ENCODE results near the gene BRCC3. TPM values are rescaled to one million over a fixed set of nuclear protein-coding genes. Genes with fewer than 3 reads are reported as not detected.

The BRCC3 gene
- total and polyA plus RNA-seq, 10 of the 15 experiments (the other 5 are each of a cell fraction or from before 2014, with no cell fraction given) = 15.5 to 57.5 (median 35.6) TPM

DNA sequence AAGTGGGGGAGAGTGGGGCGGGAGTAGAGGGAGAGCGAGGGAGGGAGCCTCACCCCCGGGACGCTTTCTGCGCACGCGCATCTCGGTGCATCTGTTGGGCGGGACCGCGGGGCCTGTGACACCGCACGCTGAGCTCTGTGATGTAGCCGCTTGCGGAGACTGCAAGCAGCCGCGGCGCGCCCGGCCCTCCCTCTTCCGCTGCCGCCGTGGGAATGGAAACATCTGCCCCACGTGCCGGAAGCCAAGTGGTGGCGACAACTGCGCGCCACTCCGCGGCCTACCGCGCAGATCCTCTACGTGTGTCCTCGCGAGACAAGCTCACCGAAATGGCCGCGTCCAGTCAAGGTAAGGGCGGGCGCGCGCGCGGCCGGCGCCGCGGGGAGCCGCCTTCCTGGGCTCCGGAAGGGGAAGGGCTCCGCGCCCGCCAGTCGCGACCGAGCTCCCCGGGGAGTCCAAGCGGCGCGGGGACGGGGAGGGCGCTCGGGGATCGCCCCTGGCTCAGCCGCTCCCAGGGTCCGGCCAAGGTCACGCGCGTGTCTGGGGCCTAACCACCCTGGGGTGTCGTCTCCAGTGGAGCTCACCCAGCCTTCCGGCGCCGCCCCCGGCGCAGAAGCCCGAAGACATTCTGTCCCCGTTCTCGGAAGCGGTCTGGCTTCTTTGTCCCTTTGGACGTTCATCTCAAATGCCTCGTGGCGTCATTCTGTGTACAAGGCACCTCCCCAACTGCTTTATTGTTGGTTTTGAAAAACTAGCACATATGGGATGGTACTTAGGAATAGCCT, 44.4 kb upstream of the BRCC3 start, which contains the start of gene FUNDC2 (continued):
- no peak for TF ChIP-seq EP300 (IDR thresholded peaks at IDR 0.05; ENCODE audit: borderline replicate concordance in 1 of 2, control insufficient read depth in 1 of 2, low read depth in 2 of 2, low read length in 2 of 2)

DNA sequence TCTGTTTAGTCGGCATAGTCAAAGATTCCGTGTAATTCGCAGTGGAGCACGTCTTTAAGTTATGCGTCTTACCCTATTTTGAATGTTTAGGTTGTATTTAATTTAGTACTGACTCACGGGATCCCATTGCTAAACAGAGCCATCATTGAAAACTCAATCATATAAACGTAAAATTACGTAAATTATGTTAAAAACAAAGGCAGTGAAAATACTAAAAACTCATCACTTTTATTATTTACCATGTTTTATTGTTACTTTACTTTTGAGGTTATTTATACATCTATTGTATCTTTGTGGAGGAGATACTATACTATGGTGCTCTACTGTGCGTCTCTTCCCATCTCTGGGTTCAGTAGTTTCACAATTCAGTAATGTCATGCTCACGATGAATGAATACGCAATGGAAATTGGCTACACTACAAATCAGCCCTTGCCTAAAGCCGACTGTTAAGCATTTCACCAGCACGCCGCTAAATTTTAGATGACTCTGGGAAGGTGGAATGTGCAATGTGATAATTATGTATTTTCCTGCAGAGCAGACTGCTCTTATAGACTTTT, 43.7 kb upstream of the BRCC3 start:
- peak overlapping the region; percentile 48; the same call in 1 of the 2 replicates for H2AFZ ChIP-seq (ENCODE audit: control insufficient read depth, low read depth, low read length)
- intact Hi-C loops (cut with micrococcal nuclease; ENCODE audit: unreplicated experiment) = loop anchor here (2.0 to 5.0 kb wide), 2 partner anchors 29 to 45 kb away; partner anchors contain the start of genes BRCC3, CMC4 and MTCP1
- no peaks in the 10 kb centered on the region for H3K9me3 ChIP-seq (replicated peaks; ENCODE audit: control insufficient read depth, insufficient read depth, low read length)
- no peaks in the 10 kb centered on the region for H3K27me3 ChIP-seq (replicated peaks in 1 of 2; ENCODE audit: control insufficient read depth in 2 of 2, insufficient read depth in 2 of 2, low read length in 1 of 2)
- peak overlapping the region; percentile 94 for H3K27ac ChIP-seq (ENCODE audit: control insufficient read depth, insufficient read depth)
- ATAC-seq (peak; percentile 42), DNase-seq (ENCODE audit: low read depth, low spot score) (no peak), FAIRE-seq (no peak)
- no peaks in the 10 kb centered on the region for H3K36me3 ChIP-seq (ENCODE audit: control insufficient read depth in 2 of 2, insufficient read depth in 2 of 2, low read length in 1 of 2)
- ChIA-PET SMC1A (ENCODE audit: uncharacterized antibody, unreplicated experiment) (interaction anchor here (1.0 to 3.3 kb wide), 5 partner anchors 10 to 42 kb away, joined by 4 to 21 read pairs (median 6); no protein-coding TSS in a partner anchor), CTCF (interaction anchor here (0.9 to 1.9 kb wide), 4 partner anchors 19 to 46 kb away, joined by 3 to 4 read pairs (median 4); no protein-coding TSS in a partner anchor), POLR2A (interaction anchor here (0.9 to 2.9 kb wide), 4 partner anchors 37 to 44 kb away, joined by 3 to 32 read pairs (median 4); partner anchors contain the start of genes CMC4 and MTCP1), RAD21 (ENCODE audit: unreplicated experiment) (interaction anchor here (1.0 to 1.3 kb wide), 5 partner anchors 19 to 42 kb away, joined by 3 to 12 read pairs (median 4); no protein-coding TSS in a partner anchor)
- peak overlapping the region; percentile 70 for H3K4me3 ChIP-seq
- no peaks in the 10 kb centered on the region for H4K20me1 ChIP-seq (ENCODE audit: control insufficient read depth, insufficient read depth)
- H3K4me1 ChIP-seq (ENCODE audit: control insufficient read depth, insufficient read depth, low read length) = no peaks in the 10 kb centered on the region
- in situ Hi-C loops (cut with MboI) = loop anchor here (5.0 kb wide), 1 partner anchor 35 kb away; no protein-coding TSS in a partner anchor
- peaks cover 27% of the 10 kb centered on the region for H3K79me2 ChIP-seq (ENCODE audit: control insufficient read depth, insufficient read depth, low read length)
- peak overlapping the region; percentile 90 for H3K9ac ChIP-seq (ENCODE audit: control insufficient read depth, insufficient read depth, low read length)
- 39% methylated on average over 14 of the region's 14 CpGs for WGBS (ENCODE audit: insufficient coverage, insufficient replicate concordance, low lambda C conversion rate, missing lambda C conversion rate)
- peak overlapping the region; percentile 11 for H3K4me2 ChIP-seq (ENCODE audit: control insufficient read depth, insufficient read depth)
- TSS peak; percentile 79 for BruUV-seq (replicated peaks)
- TF ChIP-seq, protein P1, sequence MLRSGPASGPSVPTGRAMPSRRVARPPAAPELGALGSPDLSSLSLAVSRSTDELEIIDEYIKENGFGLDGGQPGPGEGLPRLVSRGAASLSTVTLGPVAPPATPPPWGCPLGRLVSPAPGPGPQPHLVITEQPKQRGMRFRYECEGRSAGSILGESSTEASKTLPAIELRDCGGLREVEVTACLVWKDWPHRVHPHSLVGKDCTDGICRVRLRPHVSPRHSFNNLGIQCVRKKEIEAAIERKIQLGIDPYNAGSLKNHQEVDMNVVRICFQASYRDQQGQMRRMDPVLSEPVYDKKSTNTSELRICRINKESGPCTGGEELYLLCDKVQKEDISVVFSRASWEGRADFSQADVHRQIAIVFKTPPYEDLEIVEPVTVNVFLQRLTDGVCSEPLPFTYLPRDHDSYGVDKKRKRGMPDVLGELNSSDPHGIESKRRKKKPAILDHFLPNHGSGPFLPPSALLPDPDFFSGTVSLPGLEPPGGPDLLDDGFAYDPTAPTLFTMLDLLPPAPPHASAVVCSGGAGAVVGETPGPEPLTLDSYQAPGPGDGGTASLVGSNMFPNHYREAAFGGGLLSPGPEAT (IDR thresholded peaks at IDR 0.05; ENCODE audit: low read depth) = no peak
- TF ChIP-seq RUNX3 (IDR thresholded peaks at IDR 0.05; ENCODE audit: low read length) = no peak
- TF ChIP-seq, protein P2, sequence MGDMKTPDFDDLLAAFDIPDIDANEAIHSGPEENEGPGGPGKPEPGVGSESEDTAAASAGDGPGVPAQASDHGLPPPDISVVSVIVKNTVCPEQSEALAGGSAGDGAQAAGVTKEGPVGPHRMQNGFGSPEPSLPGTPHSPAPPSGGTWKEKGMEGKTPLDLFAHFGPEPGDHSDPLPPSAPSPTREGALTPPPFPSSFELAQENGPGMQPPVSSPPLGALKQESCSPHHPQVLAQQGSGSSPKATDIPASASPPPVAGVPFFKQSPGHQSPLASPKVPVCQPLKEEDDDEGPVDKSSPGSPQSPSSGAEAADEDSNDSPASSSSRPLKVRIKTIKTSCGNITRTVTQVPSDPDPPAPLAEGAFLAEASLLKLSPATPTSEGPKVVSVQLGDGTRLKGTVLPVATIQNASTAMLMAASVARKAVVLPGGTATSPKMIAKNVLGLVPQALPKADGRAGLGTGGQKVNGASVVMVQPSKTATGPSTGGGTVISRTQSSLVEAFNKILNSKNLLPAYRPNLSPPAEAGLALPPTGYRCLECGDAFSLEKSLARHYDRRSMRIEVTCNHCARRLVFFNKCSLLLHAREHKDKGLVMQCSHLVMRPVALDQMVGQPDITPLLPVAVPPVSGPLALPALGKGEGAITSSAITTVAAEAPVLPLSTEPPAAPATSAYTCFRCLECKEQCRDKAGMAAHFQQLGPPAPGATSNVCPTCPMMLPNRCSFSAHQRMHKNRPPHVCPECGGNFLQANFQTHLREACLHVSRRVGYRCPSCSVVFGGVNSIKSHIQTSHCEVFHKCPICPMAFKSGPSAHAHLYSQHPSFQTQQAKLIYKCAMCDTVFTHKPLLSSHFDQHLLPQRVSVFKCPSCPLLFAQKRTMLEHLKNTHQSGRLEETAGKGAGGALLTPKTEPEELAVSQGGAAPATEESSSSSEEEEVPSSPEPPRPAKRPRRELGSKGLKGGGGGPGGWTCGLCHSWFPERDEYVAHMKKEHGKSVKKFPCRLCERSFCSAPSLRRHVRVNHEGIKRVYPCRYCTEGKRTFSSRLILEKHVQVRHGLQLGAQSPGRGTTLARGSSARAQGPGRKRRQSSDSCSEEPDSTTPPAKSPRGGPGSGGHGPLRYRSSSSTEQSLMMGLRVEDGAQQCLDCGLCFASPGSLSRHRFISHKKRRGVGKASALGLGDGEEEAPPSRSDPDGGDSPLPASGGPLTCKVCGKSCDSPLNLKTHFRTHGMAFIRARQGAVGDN (IDR thresholded peaks at IDR 0.05) = 0 out of 2 replicates have a peak, but pooled peaks have one; percentile 9
- TF ChIP-seq MEF2B (IDR thresholded peaks at IDR 0.05; ENCODE audit: partially characterized antibody, poor library complexity, severe bottlenecking) = no peak
- TF ChIP-seq, protein P3, sequence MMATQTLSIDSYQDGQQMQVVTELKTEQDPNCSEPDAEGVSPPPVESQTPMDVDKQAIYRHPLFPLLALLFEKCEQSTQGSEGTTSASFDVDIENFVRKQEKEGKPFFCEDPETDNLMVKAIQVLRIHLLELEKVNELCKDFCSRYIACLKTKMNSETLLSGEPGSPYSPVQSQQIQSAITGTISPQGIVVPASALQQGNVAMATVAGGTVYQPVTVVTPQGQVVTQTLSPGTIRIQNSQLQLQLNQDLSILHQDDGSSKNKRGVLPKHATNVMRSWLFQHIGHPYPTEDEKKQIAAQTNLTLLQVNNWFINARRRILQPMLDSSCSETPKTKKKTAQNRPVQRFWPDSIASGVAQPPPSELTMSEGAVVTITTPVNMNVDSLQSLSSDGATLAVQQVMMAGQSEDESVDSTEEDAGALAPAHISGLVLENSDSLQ (IDR thresholded peaks at IDR 0.05) = no peak
- no peak for TF ChIP-seq BACH1 (IDR thresholded peaks at IDR 0.05; ENCODE audit: borderline replicate concordance)
- TF ChIP-seq FOS (IDR thresholded peaks at IDR 0.05; ENCODE audit: borderline replicate concordance, extremely low read depth, insufficient read length) = no peak
- TF ChIP-seq BCL11A (IDR thresholded peaks at IDR 0.05; ENCODE audit: low read depth, low read length) = no peak
- peak; percentile 53 for TF ChIP-seq CREB1 (IDR thresholded peaks at IDR 0.05; ENCODE audit: low read depth)
- no peak for TF ChIP-seq MTA2 (IDR thresholded peaks at IDR 0.05; ENCODE audit: low read depth)
- no peak for TF ChIP-seq CHD4 (IDR thresholded peaks at IDR 0.05)
